RWPE1 (cell line): Measurements from ENCODE around the gene ZNF443.
"Not testable (repeated sequence)": the region's sequence is repeated elsewhere in the genome, so short reads cannot be mapped to it uniquely, and the experiment has no call there.

Experiments
- CTCF ChIA-PET: fragments of 350-600 bp; sonication (Branson Sonifier 250); formaldehyde crosslinking; extraction: SDS; loops from one replicate; lab custom pipeline; 2021; lab: Yijun Ruan, JAX
- POLR2A ChIA-PET: fragments of 400-600 bp; formaldehyde crosslinking; extraction: SDS; loops from one replicate; lab custom pipeline; 2020; ENCODE audit warnings: antibody characterized with exemption; ENCODE audit not compliant: low non-redundant PET; lab: Yijun Ruan, JAX
- DNase-seq: peaks from one replicate; pipeline ENCODE4 v3.0.0; 2012; ENCODE audit warnings: low spot score
- H3K27ac ChIP-seq: fragments of 450-650 bp; 2 replicates; pipeline ENCODE4 v1.5.1; 2017
- CTCF ChIP-seq: fragments of 450-650 bp; conservative IDR thresholded peaks from 2 replicates; pipeline ENCODE4 v1.5.1; 2017; ENCODE audit warnings: low read depth, mild to moderate bottlenecking

Gene ZNF443

GRCh38 chr19:12482509-12482886 is 41.7 kb upstream of the ZNF443 start:
- DNase-seq = no peak
- H3K27ac ChIP-seq = no peak overlapping the region
- POLR2A ChIA-PET = interaction anchor here (0.6 kb wide), 1 partner anchor 619 kb away, joined by 3 read pairs; no protein-coding TSS in a partner anchor
- no peak for TF ChIP-seq CTCF
- CTCF ChIA-PET = no interaction called here

GRCh38 chr19:12481781-12482508 is 41.1 kb upstream of the ZNF443 start:
- no peak for DNase-seq
- POLR2A ChIA-PET = interaction anchor here (0.6 kb wide), 1 partner anchor 10 kb away, joined by 4 read pairs; no protein-coding TSS in a partner anchor
- TF ChIP-seq CTCF = no peak
- CTCF ChIA-PET = no interaction called here
- no peak overlapping the region for H3K27ac ChIP-seq

DNA sequence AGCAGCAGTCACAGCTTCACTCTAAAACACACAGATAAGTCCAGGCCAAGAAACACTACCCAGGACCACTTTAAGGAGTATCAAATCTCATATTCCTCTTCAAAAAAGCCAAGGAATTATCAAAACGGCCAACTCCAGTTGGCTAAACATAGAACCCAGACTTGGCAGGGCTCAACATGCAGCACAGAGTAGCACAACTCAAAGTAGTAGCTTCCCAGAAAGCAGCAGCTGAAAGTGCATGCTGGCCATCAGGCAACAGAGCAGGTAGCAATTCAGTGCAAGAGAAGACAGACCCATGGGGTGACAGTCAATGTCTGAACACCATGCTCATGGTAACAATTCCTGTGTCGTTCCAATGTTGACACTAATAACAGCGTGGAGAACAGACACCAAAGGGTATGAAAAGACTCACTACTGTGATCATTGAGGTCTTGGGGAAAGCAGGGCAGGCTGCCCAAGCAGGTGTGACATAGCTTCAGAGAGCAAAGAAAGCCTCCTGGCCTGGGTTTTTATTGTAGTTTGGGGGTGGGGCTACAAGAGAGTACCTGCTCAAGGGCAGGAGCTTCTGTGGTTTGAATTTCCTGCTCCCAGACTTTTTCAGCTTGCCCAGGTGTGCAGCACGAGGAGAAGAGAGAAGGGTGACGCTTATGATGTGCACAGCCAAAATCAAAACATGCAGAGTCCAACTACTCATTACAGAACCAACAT is 37.6 kb upstream of the ZNF443 start:
- no peak overlapping the region for H3K27ac ChIP-seq
- no peak for DNase-seq
- ChIA-PET CTCF (interaction anchor here (0.5 kb wide), 1 partner anchor 11 kb away, joined by 3 read pairs; no protein-coding TSS in a partner anchor), POLR2A (no interaction called here)
- TF ChIP-seq CTCF = no peak

DNA sequence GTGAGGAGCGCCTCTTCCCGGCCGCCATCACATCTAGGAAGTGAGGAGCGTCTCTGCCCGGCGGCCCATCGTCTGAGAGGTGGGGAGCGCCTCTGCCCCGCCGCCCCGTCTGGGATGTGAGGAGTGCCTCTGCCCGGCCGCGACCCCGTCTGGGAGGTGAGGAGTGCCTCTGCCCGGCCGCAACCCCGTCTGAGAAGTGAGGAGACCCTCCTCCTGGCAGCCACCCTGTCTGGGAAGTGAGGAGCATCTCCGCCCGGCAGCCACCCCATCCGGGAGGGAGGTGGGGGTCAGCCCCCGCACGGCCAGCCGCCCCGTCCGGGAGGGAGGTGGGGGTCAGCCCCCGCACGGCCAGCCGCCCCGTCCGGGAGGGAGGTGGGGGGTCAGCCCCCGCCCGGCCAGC is 26.8 kb upstream of the ZNF443 start:
- CTCF ChIA-PET, DNase-seq, H3K27ac ChIP-seq, POLR2A ChIA-PET: not testable (repeated sequence)

DNA sequence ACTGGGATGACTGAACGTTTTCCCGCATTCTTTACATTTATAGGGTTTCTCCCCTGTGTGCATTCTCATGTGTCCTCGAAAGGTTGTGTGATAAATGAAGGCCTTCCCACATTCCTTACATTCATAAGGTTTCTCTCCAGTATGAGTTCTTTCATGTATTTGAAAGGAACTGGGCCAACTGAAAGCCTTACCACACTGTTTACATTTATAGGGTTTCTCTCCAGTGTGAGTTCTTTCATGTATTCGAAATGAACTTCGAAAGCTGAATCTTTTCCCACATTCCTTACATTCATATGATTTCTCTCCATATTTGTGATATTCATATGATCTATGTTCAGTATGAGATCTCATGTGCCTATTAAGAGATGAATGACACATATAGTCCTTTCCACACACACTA is 24.4 kb upstream of the ZNF443 start:
- H3K27ac ChIP-seq = no peak overlapping the region
- DNase-seq = no peak
- no peak for TF ChIP-seq CTCF
- POLR2A ChIA-PET = no interaction called here
- CTCF ChIA-PET = interaction anchor here (0.7 kb wide), 1 partner anchor 18 kb away, joined by 3 read pairs; no protein-coding TSS in a partner anchor

DNA sequence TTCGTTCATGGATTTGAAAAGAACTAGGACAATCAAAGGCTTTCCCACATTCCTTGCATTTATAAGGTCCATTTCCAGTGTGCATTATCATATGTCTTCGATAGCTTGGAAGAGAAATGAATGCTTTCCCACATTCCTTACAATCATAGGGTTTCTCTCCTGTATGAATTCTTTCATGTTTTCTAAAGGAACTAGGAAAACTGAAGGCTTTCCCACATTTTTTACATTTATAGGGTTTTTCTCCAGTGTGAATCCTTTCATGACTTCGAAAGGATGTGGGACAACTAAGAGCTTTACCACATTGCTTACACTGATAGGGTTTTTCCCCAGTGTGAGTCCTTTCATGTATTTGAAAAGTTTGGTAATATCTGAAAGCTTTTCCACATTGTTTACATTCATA is 23.9 kb upstream of the ZNF443 start:
- H3K27ac ChIP-seq = no peak overlapping the region
- ChIA-PET POLR2A (no interaction called here), CTCF (no interaction called here)
- no peak for DNase-seq
- no peak for TF ChIP-seq CTCF

- CTCF ChIA-PET, DNase-seq, POLR2A ChIA-PET, H3K27ac ChIP-seq: not testable (repeated sequence)
These were observed 23.3 kb upstream of the ZNF443 start for GRCh38 chr19:12464139-12464538.
